Neural progenitor cell (in vitro differentiated cells): Measurements from ENCODE around the gene ATP1A1. TPM values are rescaled to one million over a fixed set of nuclear protein-coding genes. Genes with fewer than 3 reads are reported as not detected.

ENCODE experiments used
- DNase-seq: peaks from one replicate; pipeline ENCODE4 v3.0.0-alpha.2; 2016; ENCODE audit warnings: low spot score
- H2AFZ ChIP-seq: fragments of 200-600 bp; sonication (generic); replicated peaks from 2 replicates; pipeline ENCODE4 v1.6.1; 2016; ENCODE audit warnings: antibody characterized with exemption
- H3F3A ChIP-seq: fragments of 200-600 bp; sonication (generic); 2 replicates; pipeline ENCODE4 v1.6.1; 2016; ENCODE audit warnings: antibody characterized with exemption, low read depth
- H3K27ac ChIP-seq: fragments of 200-600 bp; sonication (generic); 2 replicates; pipeline ENCODE4 v1.5.1; 2016; ENCODE audit warnings: mild to moderate bottlenecking
- H3K27me3 ChIP-seq: fragments of 200-600 bp; sonication (generic); 2 replicates; pipeline ENCODE4 v1.6.1; 2016; ENCODE audit warnings: mild to moderate bottlenecking, moderate library complexity
- H3K36me3 ChIP-seq: fragments of 200-600 bp; sonication (generic); 2 replicates; pipeline ENCODE4 v1.5.1; 2016
- H3K4me1 ChIP-seq: fragments of 200-600 bp; sonication (generic); 2 replicates; pipeline ENCODE4 v1.6.1; 2016; ENCODE audit warnings: mixed run types
- H3K4me2 ChIP-seq: fragments of 200-600 bp; sonication (generic); 2 replicates; pipeline ENCODE4 v1.6.1; 2016
- H3K4me3 ChIP-seq: fragments of 200-600 bp; sonication (generic); 2 replicates; pipeline ENCODE4 v1.5.1; 2016
- H3K79me2 ChIP-seq: fragments of 200-600 bp; sonication (generic); 2 replicates; pipeline ENCODE4 v1.6.1; 2016; ENCODE audit warnings: low read depth
- H3K9ac ChIP-seq: fragments of 200-600 bp; sonication (generic); 2 replicates; pipeline ENCODE4 v1.6.1; 2016
- H3K9me3 ChIP-seq: fragments of 200-600 bp; sonication (generic); 2 replicates; pipeline ENCODE4 v1.5.1; 2016; ENCODE audit warnings: low read depth
- H4K20me1 ChIP-seq: fragments of 200-600 bp; sonication (generic); 2 replicates; pipeline ENCODE4 v1.6.1; 2016; ENCODE audit warnings: low read depth
- H3K27ac Mint-ChIP-seq: 3 replicates; pipeline ENCODE4 v1.8.0; 2021; ENCODE audit warnings: mixed read lengths
- H3K27me3 Mint-ChIP-seq: 2 replicates; pipeline ENCODE4 v1.8.0; 2022; ENCODE audit warnings: low read depth, mild to moderate bottlenecking, inconsistent platforms, moderate library complexity, mixed read lengths; ENCODE audit not compliant: insufficient read depth
- H3K36me3 Mint-ChIP-seq: 3 replicates; pipeline ENCODE4 v1.8.0; 2021; ENCODE audit warnings: mixed read lengths
- H3K4me1 Mint-ChIP-seq: 3 replicates; pipeline ENCODE4 v1.8.0; 2021; ENCODE audit warnings: mixed read lengths
- H3K4me3 Mint-ChIP-seq: 3 replicates; pipeline ENCODE4 v1.8.0; 2021; ENCODE audit warnings: mild to moderate bottlenecking, moderate library complexity, mixed read lengths
- H3K9me3 Mint-ChIP-seq: 3 replicates; pipeline ENCODE4 v1.8.0; 2020; ENCODE audit warnings: mixed read lengths
- CTCF ChIP-seq: fragments of 200-600 bp; sonication (generic); IDR thresholded peaks from 2 replicates; pipeline ENCODE4 v1.5.1; 2017; ENCODE audit warnings: antibody characterized with exemption, mild to moderate bottlenecking
- EZH2 ChIP-seq: fragments of 200-600 bp; sonication (generic); IDR thresholded peaks from 2 replicates; pipeline ENCODE4 v1.6.1; 2017; ENCODE audit warnings: antibody characterized with exemption, mild to moderate bottlenecking, moderate library complexity
- EZH2phosphoT487 ChIP-seq: fragments of 200-600 bp; sonication (generic); IDR thresholded peaks from 2 replicates; pipeline ENCODE4 v1.6.1; 2017; ENCODE audit warnings: antibody characterized with exemption
- total RNA-seq: library from RNA; depleted of rRNA; stranded (reverse); fragments of >200 nt; gene quantifications from 2 replicates; pipeline ENCODE4 v1.2.3, GENCODE V29; 2015; ENCODE audit warnings: low replicate concordance

The ATP1A1 gene
- total RNA-seq, 1 donor from 2014 or later, result 61.5 TPM

GRCh38 chr1:116388122-116388521 lies 15.1 kb downstream of the ATP1A1 start:
- peaks cover 14% of the 10 kb centered on the region for H3K79me2 ChIP-seq

GRCh38 chr1:116389013-116389412 lies 16.0 kb downstream of the ATP1A1 start:
- Mint-ChIP-seq H3K27ac (no peak overlapping the region), H3K36me3 (peaks cover 60% of the 10 kb centered on the region), H3K9me3 (no peaks in the 10 kb centered on the region), H3K4me1 (peaks cover 3% of the 10 kb centered on the region), H3K4me3 (no peak overlapping the region), H3K27me3 (peaks cover 2% of the 10 kb centered on the region)
- Histone ChIP-seq H3K4me1 (no peaks in the 10 kb centered on the region), H3K27ac (no peak overlapping the region), H2AFZ (no peak overlapping the region), H3F3A (no peaks in the 10 kb centered on the region), H3K27me3 (no peaks in the 10 kb centered on the region), H4K20me1 (peaks cover 10% of the 10 kb centered on the region), H3K4me3 (no peak overlapping the region), H3K79me2 (peaks cover 5% of the 10 kb centered on the region), H3K4me2 (no peak overlapping the region), H3K9ac (no peak overlapping the region), H3K9me3 (no peaks in the 10 kb centered on the region), H3K36me3 (peaks cover 25% of the 10 kb centered on the region)
- no peak for DNase-seq
- no peak for TF ChIP-seq EZH2

More at GRCh38 chr1:116388122-116388521, 15.1 kb downstream of the ATP1A1 start:
- H3K27ac ChIP-seq, result no peak overlapping the region
- DNase-seq, result no peak
- H3K4me3 Mint-ChIP-seq, result no peak overlapping the region
- H3K27ac Mint-ChIP-seq, result no peak overlapping the region
- TF ChIP-seq EZH2 (no peak), CTCF (no peak)
- H3F3A ChIP-seq, result no peaks in the 10 kb centered on the region
- H3K36me3 ChIP-seq, result peaks cover 25% of the 10 kb centered on the region
- H3K9me3 Mint-ChIP-seq, result no peaks in the 10 kb centered on the region
- H3K9ac ChIP-seq, result no peak overlapping the region
- H3K4me1 ChIP-seq, result no peaks in the 10 kb centered on the region
- peaks cover 2% of the 10 kb centered on the region for H3K27me3 Mint-ChIP-seq
- no peak overlapping the region for H2AFZ ChIP-seq
- H3K36me3 Mint-ChIP-seq, result peaks cover 60% of the 10 kb centered on the region
- no peaks in the 10 kb centered on the region for H3K9me3 ChIP-seq
- peaks cover 18% of the 10 kb centered on the region for H4K20me1 ChIP-seq
- no peak overlapping the region for H3K4me2 ChIP-seq
- no peak overlapping the region for H3K4me3 ChIP-seq
- H3K27me3 ChIP-seq, result no peaks in the 10 kb centered on the region
- peaks cover 7% of the 10 kb centered on the region for H3K4me1 Mint-ChIP-seq

- no peaks in the 10 kb centered on the region for H3K4me1 ChIP-seq
- no peak overlapping the region for H3K27ac ChIP-seq
- no peaks in the 10 kb centered on the region for H3K27me3 ChIP-seq
- Mint-ChIP-seq H3K36me3 (peaks cover 58% of the 10 kb centered on the region), H3K4me1 (peaks cover 3% of the 10 kb centered on the region), H3K9me3 (no peaks in the 10 kb centered on the region), H3K4me3 (no peak overlapping the region), H3K27ac (no peak overlapping the region), H3K27me3 (peaks cover 2% of the 10 kb centered on the region)
- H3K4me2 ChIP-seq, result no peak overlapping the region
- H3K4me3 ChIP-seq, result no peak overlapping the region
- no peak for TF ChIP-seq CTCF
- TF ChIP-seq EZH2, result no peak
- no peak for TF ChIP-seq EZH2phosphoT487
- no peaks in the 10 kb centered on the region for H3K79me2 ChIP-seq
- no peaks in the 10 kb centered on the region for H3F3A ChIP-seq
- DNase-seq, result no peak
- H3K9ac ChIP-seq, result no peak overlapping the region
- H3K36me3 ChIP-seq, result peaks cover 23% of the 10 kb centered on the region
- no peak overlapping the region for H2AFZ ChIP-seq
- peaks cover 4% of the 10 kb centered on the region for H4K20me1 ChIP-seq
- no peaks in the 10 kb centered on the region for H3K9me3 ChIP-seq
Measured at GRCh38 chr1:116389686-116390085, 16.6 kb downstream of the ATP1A1 start.

GRCh38 chr1:116390195-116390594 lies 17.2 kb downstream of the ATP1A1 start:
- DNase-seq, result no peak
- Histone ChIP-seq H3K4me1 (no peaks in the 10 kb centered on the region), H3K27me3 (no peaks in the 10 kb centered on the region), H3K4me2 (no peak overlapping the region), H3K79me2 (no peaks in the 10 kb centered on the region), H2AFZ (no peak overlapping the region), H3F3A (no peaks in the 10 kb centered on the region), H3K4me3 (no peak overlapping the region), H3K36me3 (peaks cover 18% of the 10 kb centered on the region), H3K9me3 (no peaks in the 10 kb centered on the region), H4K20me1 (peaks cover 4% of the 10 kb centered on the region), H3K27ac (no peak overlapping the region), H3K9ac (no peak overlapping the region)
- Mint-ChIP-seq H3K36me3 (peaks cover 53% of the 10 kb centered on the region), H3K27ac (no peak overlapping the region), H3K9me3 (no peaks in the 10 kb centered on the region), H3K4me1 (peaks cover 3% of the 10 kb centered on the region), H3K4me3 (no peak overlapping the region), H3K27me3 (peaks cover 2% of the 10 kb centered on the region)
- TF ChIP-seq EZH2phosphoT487, result no peak
- no peak for TF ChIP-seq CTCF
- no peak for TF ChIP-seq EZH2
